ENCODE data around the gene GNLY. TPM values are rescaled to one million over a fixed set of nuclear protein-coding genes. Genes with fewer than 3 reads are reported as not detected.

Gene GNLY
- total and polyA plus RNA-seq, 2 donors (not counting 3 experiments of a cell fraction or from before 2014, with no cell fraction given), result not detected

GRCh38 chr2:85651097-85651496 is 43.1 kb upstream of the GNLY start:
- Histone ChIP-seq H3K9ac (replicated peaks; ENCODE audit: extremely low read depth, insufficient read depth, low read length) (no peak overlapping the region), H3K36me3 (ENCODE audit: control insufficient read depth in 2 of 2, extremely low read depth in 1 of 2, insufficient read depth in 2 of 2, low read length in 2 of 2) (peaks cover 2 to 19% of the 10 kb centered on the region in 2 experiments), H2AFZ (ENCODE audit: low read depth, low read length) (no peak overlapping the region), H3K79me2 (ENCODE audit: control insufficient read depth, insufficient read depth, low read length) (no peaks in the 10 kb centered on the region), H3K27me3 (ENCODE audit: control insufficient read depth in 2 of 2, insufficient read depth in 2 of 2, low read length in 2 of 2) (no peaks in the 10 kb centered on the region), H3K4me1 (ENCODE audit: control insufficient read depth, extremely low read depth, insufficient read depth, low read length) (peaks cover 16% of the 10 kb centered on the region), H3K27ac (ENCODE audit: insufficient read depth, low read depth, low read length) (no peak overlapping the region), H3K9me3 (replicated peaks; ENCODE audit: control insufficient read depth, insufficient read depth, low read length) (no peaks in the 10 kb centered on the region), H3K4me3 (replicated peaks in 1 of 3; ENCODE audit: insufficient read depth in 1 of 3, low read depth in 1 of 3, low read length in 3 of 3) (no peak overlapping the region), H4K20me1 (replicated peaks; ENCODE audit: control insufficient read depth, extremely low read depth, insufficient read depth, low read length) (no peaks in the 10 kb centered on the region), H3K4me2 (ENCODE audit: insufficient read depth, low read length) (no peak overlapping the region), H3K9me1 (replicated peaks; ENCODE audit: control insufficient read depth, extremely low read depth, insufficient read depth, low read length) (no peaks in the 10 kb centered on the region)
- TF ChIP-seq JUN (IDR thresholded peaks at IDR 0.05; ENCODE audit: borderline replicate concordance, insufficient read depth, insufficient read length, low read depth), result no peak
- BruUV-seq (replicated peaks), result no TSS peak
- CTCF ChIA-PET, result interaction anchor here (2.5 to 4.2 kb wide), 2 partner anchors 10 to 54 kb away, joined by 8 to 138 read pairs; no protein-coding TSS in a partner anchor
- POLR2A ChIA-PET, result no interaction called here
- DNase-seq (ENCODE audit: low read depth, low spot score), result no peak
- intact Hi-C loops (cut with micrococcal nuclease), result no loop called here
- FAIRE-seq, result no peak
- dilution Hi-C loops (cut with MboI; ENCODE audit: extremely low pct_ligation_motif_present, low sequenced_read_pairs), result no loop called here

- dilution Hi-C loops (cut with MboI; ENCODE audit: extremely low pct_ligation_motif_present, low sequenced_read_pairs), result no loop called here
- peaks cover 2 to 21% of the 10 kb centered on the region in 2 experiments for H3K36me3 ChIP-seq (ENCODE audit: control insufficient read depth in 2 of 2, extremely low read depth in 1 of 2, insufficient read depth in 2 of 2, low read length in 2 of 2)
- peaks cover 16% of the 10 kb centered on the region for H3K4me1 ChIP-seq (ENCODE audit: control insufficient read depth, extremely low read depth, insufficient read depth, low read length)
- no peak overlapping the region for H2AFZ ChIP-seq (ENCODE audit: low read depth, low read length)
- no peaks in the 10 kb centered on the region for H3K27me3 ChIP-seq (ENCODE audit: control insufficient read depth in 2 of 2, insufficient read depth in 2 of 2, low read length in 2 of 2)
- no peak overlapping the region for H3K27ac ChIP-seq (ENCODE audit: insufficient read depth, low read depth, low read length)
- H3K4me2 ChIP-seq (ENCODE audit: insufficient read depth, low read length), result no peak overlapping the region
- H3K9me1 ChIP-seq (replicated peaks; ENCODE audit: control insufficient read depth, extremely low read depth, insufficient read depth, low read length), result no peaks in the 10 kb centered on the region
- no TSS peak for BruUV-seq (replicated peaks)
- no peak overlapping the region for H3K9ac ChIP-seq (replicated peaks; ENCODE audit: extremely low read depth, insufficient read depth, low read length)
- ChIA-PET POLR2A (no interaction called here), CTCF (interaction anchor here (1.3 to 2.5 kb wide), 6 partner anchors 9 to 162 kb away, joined by 3 to 13 read pairs (median 7); no protein-coding TSS in a partner anchor)
- H3K79me2 ChIP-seq (ENCODE audit: control insufficient read depth, insufficient read depth, low read length), result no peaks in the 10 kb centered on the region
- TF ChIP-seq POLR2A (IDR thresholded peaks at IDR 0.05; ENCODE audit: low read depth, low read length), result no peak
- no peak for TF ChIP-seq CTCF (IDR thresholded peaks at IDR 0.05; ENCODE audit: extremely low read depth in 1 of 2, insufficient read depth in 1 of 2, low read depth in 1 of 2, low read length in 2 of 2)
- no peak for TF ChIP-seq GATA2 (IDR thresholded peaks at IDR 0.05; ENCODE audit: insufficient read depth, insufficient read length, low read depth, low read length)
- TF ChIP-seq FOS (IDR thresholded peaks at IDR 0.05; ENCODE audit: borderline replicate concordance, insufficient read depth, low read length), result no peak
- TF ChIP-seq EZH2 (IDR thresholded peaks at IDR 0.05; ENCODE audit: borderline replicate concordance, low read depth, low read length, severe bottlenecking), result no peak
- no peak for TF ChIP-seq MAX (IDR thresholded peaks at IDR 0.05; ENCODE audit: insufficient read depth, insufficient read length)
- TF ChIP-seq POLR2AphosphoS5 (IDR thresholded peaks at IDR 0.05; ENCODE audit: insufficient read depth, low read depth, low read length), result no peak
- no peak for TF ChIP-seq MYC (IDR thresholded peaks at IDR 0.05; ENCODE audit: low read depth, low read length)
- TF ChIP-seq JUN (IDR thresholded peaks at IDR 0.05; ENCODE audit: borderline replicate concordance, insufficient read depth, insufficient read length, low read depth), result no peak
- no peaks in the 10 kb centered on the region for H4K20me1 ChIP-seq (replicated peaks; ENCODE audit: control insufficient read depth, extremely low read depth, insufficient read depth, low read length)
- DNase-seq (ENCODE audit: low read depth, low spot score) (no peak), FAIRE-seq (no peak)
- intact Hi-C loops (cut with micrococcal nuclease), result no loop called here
- no peak overlapping the region for H3K4me3 ChIP-seq (replicated peaks in 1 of 3; ENCODE audit: insufficient read depth in 1 of 3, low read depth in 1 of 3, low read length in 3 of 3)
- H3K9me3 ChIP-seq (replicated peaks; ENCODE audit: control insufficient read depth, insufficient read depth, low read length), result no peaks in the 10 kb centered on the region
These were observed 42.1 kb upstream of the GNLY start for GRCh38 chr2:85652056-85652455.

Data from endothelial cell of umbilical vein (primary cell).